ENCODE results near the gene KRT72. TPM values are rescaled to one million over a fixed set of nuclear protein-coding genes. Genes with fewer than 3 reads are reported as not detected.

The KRT72 gene
- total RNA-seq, result under 1 TPM in 1 of 10 donors, not detected in 9; 0.15 TPM
- polyA plus RNA-seq, result not detected
- long read RNA-seq, donor 1, result 0 reads
- long read RNA-seq, donor 2, result 0 reads
- long read RNA-seq, donor 3, result 0 reads

GRCh38 chr12:52600941-52601481 is at the start of gene KRT72:
Gene KRT72 (minus strand): TSS chr12:52601463. CDS start chr12:52601452, 11 bp downstream.
- WGBS, 2 donors, result 20 to 22% methylated on average over 48 of the region's 48 CpGs
- TF ChIP-seq CTCF (IDR thresholded peaks at IDR 0.05), result no peak
- intact Hi-C loops (cut with DNase I), result no loop called here
- H3K4me3 ChIP-seq, result peak within 1 kb of the TSS in 1 of 10 donors; percentile 5
- DNase-seq, result no peak
- H3K9me3 ChIP-seq, result no peaks in the 10 kb centered on the region
- peaks cover 16 to 77% (median 63%) of the 10 kb centered on the region in 7 donors for H3K27me3 ChIP-seq
- no peak within 1 kb of the TSS for H3K27ac ChIP-seq
- ATAC-seq, result peak in 1 of 8 donors; percentile 37
- peaks cover 0 to 4% (median 0%) of the 10 kb centered on the region in 9 donors for H3K4me1 ChIP-seq
- no peaks in the 10 kb centered on the region for H3K36me3 ChIP-seq

GRCh38 chr12:52650520-52651081 is 49.3 kb upstream of the KRT72 start:
- H3K4me3 ChIP-seq, result no peak overlapping the region
- DNase-seq, result no peak
- peaks cover 0 to 33% (median 0%) of the 10 kb centered on the region in 7 donors for H3K27me3 ChIP-seq
- H3K27ac ChIP-seq, result no peak overlapping the region
- no peaks in the 10 kb centered on the region for H3K9me3 ChIP-seq
- WGBS, 2 donors, result 66 to 79% methylated on average over 12 of the region's 12 CpGs
- peaks cover 0 to 4% (median 0%) of the 10 kb centered on the region in 9 donors for H3K4me1 ChIP-seq
- intact Hi-C loops (cut with DNase I), result no loop called here
- TF ChIP-seq CTCF (IDR thresholded peaks at IDR 0.05), result no peak
- no peak for ATAC-seq
- no peaks in the 10 kb centered on the region for H3K36me3 ChIP-seq

- Histone ChIP-seq H3K27ac (no peak overlapping the region), H3K36me3 (no peaks in the 10 kb centered on the region), H3K4me1 (no peaks in the 10 kb centered on the region), H3K27me3 (peaks cover 0 to 27% (median 0%) of the 10 kb centered on the region in 7 donors), H3K9me3 (no peaks in the 10 kb centered on the region), H3K4me3 (no peak overlapping the region)
- DNase-seq (no peak), ATAC-seq (no peak)
- WGBS, 2 donors, result 71 to 74% methylated on average over 6 of the region's 6 CpGs
- no peak for TF ChIP-seq CTCF (IDR thresholded peaks at IDR 0.05)
- intact Hi-C loops (cut with DNase I), result no loop called here
These were observed 47.8 kb upstream of the KRT72 start for GRCh38 chr12:52649066-52649465.

DNA sequence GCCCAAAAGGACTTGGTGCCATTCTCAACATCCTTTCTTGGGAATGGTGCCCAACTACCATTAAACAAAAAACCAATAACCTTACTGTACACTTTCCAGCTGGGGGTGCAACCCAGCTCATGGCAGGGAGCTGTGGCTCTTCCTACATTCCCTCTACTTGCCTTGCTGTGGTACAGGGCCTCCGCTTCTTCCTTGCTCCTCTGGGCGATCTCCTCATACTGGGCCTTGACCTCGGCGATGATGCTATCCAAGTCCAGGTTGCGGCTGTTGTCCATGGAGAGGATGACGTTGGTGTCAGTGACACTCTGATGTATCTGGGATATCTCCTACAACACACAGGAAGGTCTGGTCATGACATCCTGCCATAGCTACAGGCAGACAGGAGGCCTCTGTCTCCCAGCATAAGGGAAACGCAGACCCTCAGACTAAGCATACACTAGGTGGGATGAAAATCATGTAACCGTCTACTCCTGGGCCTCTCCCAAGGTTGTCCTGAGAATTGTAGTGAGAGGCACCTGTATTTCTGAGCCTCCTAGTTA is 46.8 kb upstream of the KRT72 start:
- Histone ChIP-seq H3K27ac (no peak overlapping the region), H3K36me3 (no peaks in the 10 kb centered on the region), H3K4me3 (no peak overlapping the region), H3K4me1 (no peaks in the 10 kb centered on the region), H3K27me3 (peaks cover 0 to 29% (median 8%) of the 10 kb centered on the region in 7 donors), H3K9me3 (no peaks in the 10 kb centered on the region)
- ATAC-seq (no peak), DNase-seq (no peak)
- TF ChIP-seq CTCF (IDR thresholded peaks at IDR 0.05), result no peak
- 91 to 94% methylated on average over 8 of the region's 8 CpGs for WGBS, 2 donors
- intact Hi-C loops (cut with DNase I), result no loop called here
